T-helper 9 cell (primary cell): Measurements from ENCODE around the gene MRGPRE.

Source experiments
- DNase-seq: peaks from one replicate; pipeline ENCODE4 v3.0.0-alpha.2; 2020

Gene MRGPRE

DNA sequence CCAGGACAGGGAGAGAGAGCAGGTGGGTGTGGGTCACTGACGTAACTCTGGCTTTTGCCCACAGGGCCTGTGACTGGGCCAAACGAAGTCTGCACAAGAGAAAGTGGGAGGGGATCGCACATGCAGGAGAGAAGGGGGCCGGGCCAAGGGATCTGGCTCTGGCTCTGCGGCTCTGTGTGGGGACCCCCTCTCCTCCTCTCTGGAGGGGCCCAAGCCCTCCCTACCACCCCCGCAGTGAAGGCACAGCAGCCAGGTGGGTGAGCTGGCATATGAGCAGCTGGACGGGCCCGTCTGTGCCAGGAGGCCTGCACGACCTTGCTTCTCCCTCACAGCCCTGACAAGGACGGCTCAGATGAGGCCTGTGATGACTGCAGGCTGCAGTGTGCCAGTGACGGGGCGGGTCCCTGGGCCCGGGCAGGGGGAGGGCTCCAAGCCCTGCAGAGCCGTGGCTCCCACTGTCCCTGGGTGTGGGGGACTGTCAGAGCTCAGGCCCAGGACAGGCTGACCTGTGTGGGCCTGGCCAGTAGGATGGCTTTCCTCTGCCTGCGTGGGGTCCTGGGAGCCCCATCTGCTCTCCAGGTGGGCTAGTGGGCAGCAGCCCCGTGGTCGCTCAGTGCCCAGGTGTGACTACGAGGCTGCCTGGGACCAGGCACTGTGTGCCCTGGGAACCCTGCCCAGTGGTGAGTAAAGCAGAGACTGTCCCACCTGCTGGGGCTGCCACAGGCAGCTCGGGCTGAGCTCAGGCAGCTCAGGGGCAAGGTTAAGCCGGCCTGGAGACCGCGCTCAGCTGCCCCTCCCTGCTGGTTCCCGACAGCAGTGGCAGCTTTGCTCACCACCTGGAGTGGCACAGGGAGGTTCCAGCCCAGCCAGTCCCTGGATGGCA is 35.8 kb downstream of the MRGPRE start:
- DNase-seq = no peak

DNA sequence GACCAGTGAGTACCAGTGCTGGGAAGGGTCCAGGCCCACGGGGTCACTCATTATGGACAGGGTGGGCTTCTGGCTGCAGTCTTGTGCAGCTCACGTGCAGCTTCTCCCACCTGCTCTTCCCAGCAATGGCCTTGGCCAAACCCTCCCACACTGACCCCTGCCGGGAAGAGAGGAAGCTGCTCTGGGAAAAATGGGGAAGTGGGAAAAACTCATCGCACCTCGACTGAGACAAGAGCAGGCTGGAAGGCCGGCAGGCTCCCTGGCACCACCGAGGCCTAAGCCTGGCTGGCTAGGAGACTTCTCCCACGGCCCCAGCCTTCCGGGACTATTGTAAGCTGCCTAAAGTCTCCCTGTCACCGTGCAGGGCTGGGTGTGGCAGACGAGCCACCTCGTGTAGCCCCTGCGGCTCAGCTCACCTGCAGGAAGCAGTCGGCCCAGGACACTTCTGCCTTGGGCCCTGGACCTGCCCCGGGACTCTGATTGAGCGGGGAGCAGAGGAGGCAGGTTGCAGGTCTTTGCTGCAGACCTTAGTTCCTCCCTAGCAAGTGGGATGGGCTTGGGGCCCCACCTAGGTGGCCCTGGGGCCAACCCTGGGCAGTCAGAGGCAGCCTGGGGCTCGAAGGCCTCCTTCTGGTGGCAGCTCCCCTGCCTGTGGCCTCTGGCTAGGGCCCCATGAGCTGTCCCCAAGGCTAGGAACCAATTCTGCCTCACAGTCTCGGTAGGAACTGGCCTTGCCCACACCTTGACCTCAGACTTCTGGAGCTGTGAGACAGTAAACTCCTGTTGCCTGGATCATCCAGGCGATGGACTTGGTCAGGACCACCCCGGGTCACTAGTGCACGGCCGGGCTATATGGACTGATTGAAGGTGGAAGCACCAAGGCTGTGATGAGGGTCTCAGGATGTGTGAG is 36.7 kb downstream of the MRGPRE start:
- no peak for DNase-seq

GRCh38 chr11:3194016-3194816 is 38.0 kb downstream of the MRGPRE start:
- DNase-seq = no peak

DNA sequence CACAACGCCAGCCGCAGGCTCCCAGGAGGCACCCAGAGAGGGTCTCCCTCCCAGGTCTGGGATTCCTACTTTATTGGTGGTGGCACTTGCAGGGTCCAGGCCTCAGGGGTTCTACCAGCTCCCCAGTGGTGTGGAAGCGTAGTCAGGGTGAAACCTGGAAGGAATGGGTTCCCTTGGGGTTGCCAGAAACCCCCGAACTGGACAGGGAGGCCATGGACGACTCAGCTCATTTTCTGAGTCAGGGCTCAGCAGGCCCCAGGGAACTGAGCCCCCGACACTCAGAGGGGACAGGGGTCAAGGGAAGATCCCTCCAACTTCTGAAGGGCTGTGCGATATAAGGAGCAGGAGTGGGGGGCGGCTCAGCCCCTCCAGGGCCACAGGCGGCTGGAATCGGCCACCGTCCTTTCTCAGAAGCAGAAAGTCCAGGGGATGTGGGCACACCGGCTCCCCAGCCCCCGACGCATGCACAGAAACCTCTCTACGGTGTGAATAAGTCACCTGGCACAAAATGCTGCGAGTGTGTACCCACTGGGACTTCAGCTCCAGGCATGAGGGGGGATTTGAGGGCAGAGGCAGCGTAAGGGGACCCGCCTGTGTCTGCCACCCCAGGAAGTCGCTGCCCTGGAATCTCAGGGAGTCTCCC is 38.7 kb downstream of the MRGPRE start:
- DNase-seq = no peak

GRCh38 chr11:3192511-3193372 is 39.5 kb downstream of the MRGPRE start:
- DNase-seq = no peak

DNA sequence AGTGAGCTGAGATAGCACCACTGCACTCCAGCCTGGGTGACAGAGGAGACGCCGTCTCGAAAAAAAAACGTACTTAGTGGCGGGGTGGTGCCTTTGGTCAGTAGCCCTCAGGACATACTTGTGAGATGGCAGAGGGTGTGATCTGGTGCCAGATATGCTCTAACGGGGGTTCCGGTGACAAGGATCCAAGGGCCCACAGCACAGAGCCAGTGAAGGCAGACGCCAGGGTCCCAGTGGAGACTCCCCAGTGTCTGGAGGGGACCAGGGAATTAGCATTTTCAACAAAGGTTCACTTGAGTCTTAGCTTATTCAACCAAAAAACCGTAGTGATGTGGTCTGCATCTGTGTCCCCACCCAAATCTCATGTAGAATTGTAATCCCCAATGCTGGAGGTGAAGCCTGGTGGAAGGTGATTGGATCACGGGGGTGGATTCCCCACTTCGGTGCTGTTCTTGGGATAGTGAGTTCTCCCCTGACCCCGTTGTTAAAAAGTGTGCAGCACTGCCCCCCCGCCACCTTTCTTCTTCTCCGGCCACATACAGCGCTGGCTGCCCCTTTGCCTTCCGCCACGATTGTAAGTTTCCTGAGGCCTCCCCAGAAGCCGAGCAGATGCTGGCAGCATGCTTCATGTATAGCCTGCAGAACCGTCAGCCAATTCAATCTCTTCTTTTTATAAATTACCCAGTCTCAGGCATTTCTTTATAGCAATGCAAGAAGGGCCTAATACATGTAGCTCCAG is 40.5 kb downstream of the MRGPRE start:
- DNase-seq = no peak

- DNase-seq = no peak
These were observed 41.6 kb downstream of the MRGPRE start for GRCh38 chr11:3190600-3190999.

- DNase-seq = no peak
These were observed 42.2 kb downstream of the MRGPRE start for GRCh38 chr11:3189886-3190583.

DNA sequence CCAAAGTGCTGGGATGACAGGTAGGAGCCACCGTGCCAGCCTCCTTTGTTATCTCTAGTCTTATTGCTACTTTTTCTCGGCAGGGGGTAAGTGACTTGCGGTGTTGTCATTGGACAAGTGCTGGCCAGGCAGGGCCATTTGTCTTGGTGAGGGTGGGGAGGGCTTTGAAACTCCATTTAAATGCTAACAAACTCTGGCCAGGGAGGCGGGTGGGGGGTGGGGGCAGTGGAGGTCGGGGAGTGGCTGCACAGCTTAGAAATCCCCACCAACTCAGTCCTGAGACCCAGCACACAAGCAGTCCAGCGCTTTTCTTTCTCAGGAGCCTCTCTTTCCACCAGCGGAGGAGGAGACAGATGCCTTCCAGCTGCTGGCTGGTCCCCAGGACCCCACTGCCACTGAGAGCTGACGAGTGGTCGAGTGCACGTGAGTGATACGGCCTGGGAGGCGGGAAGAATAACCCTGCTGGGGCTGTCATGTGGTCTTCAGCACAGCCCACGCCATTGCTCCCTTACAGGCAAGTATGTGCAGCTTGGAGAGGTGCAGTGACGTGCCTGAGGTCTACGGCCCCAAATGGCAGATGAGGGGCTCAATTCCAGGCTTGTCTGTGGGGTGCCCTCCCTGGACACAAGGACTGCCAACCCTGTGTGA is 42.9 kb downstream of the MRGPRE start:
- no peak for DNase-seq

DNA sequence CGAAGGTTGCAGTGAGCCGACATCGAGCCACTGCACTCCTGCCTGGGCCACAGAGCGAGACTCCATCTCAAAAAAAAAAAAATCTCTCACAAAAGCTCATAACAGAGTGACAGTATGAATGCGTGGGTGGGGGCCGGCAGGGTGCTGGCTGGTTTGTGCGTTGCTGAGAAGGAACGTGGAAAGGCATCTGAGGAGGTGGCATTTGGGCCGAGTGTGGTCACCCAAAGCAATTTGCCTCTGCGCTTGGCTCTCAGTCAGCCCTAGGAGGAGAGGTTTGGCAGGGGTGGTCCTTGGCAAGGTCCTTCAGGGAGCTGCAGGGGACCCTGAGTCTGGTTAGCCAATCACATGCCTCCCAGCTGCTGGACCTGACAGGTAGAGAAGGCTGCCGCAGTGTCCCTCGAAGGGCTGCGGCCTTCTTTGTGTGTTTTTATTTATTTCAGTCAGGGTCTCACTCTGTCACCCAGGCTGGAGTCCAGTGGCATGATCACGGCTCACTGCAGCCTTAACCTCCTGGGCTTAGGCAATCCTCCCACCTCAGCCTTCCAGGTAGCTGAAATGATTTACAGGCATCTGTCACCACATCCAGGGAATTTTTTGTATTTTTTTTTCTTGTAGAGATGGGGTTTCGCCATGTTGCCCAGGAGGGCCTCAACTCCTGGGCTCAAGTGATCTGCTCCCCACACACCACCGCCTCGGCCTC is 43.6 kb downstream of the MRGPRE start:
- DNase-seq = no peak

GRCh38 chr11:3186166-3186953 is 45.9 kb downstream of the MRGPRE start:
- DNase-seq = no peak

DNA sequence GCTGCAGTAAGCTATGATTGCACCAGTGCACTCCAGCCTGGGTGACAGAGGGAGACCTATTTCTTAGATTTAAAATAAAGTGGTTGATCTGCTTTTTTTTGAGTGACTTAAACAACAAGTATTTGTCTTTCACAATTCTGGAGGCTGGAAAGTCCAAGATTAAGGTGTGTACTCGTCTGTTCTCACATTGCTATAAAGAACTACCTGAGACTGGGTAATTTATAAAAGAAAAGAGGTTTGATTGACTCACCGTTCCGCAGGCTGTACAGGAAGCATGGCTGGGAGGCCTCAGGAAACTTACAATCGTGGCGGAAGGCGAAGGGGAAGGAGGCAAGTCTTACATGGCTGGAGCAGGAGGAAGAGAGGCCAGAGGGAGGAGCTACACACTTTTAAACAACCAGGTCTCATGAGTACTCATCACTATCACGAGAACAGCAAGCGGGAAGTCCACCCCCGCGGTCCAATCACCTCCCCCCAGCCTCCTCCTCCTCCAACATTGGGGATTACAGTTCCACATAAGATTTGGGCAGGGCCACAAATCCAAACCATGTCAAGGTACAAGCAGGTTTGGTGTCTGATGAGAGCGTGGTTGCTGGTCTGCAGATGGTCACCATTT is 47.4 kb downstream of the MRGPRE start:
- no peak for DNase-seq

GRCh38 chr11:3183523-3183922 is 48.7 kb downstream of the MRGPRE start:
- DNase-seq = no peak

- DNase-seq = no peak
These were observed 49.8 kb downstream of the MRGPRE start for GRCh38 chr11:3182462-3182852.

GRCh38 chr11:3181725-3182461 is 50.3 kb downstream of the MRGPRE start:
- no peak for DNase-seq

DNA sequence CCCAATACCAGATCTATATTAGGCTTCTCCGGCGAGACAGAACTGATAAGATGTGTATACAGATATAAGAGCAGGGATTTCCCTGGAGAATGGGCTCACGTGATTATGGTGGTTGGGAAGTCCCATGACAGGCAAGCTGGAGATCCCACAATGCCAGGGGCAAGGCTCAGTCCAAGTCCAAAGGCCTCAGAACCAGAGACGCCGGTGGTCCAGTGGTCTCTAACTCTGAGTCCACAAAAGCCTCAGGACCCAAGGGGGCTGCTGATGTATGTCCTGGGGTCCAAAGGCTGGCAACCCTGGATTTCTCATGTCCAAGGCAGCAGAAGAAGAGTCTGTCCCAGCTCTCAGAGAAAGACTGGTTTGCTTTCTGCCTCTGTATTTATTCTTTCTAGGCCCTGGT is 51.3 kb downstream of the MRGPRE start:
- no peak for DNase-seq

- DNase-seq = no peak
These were observed 53.9 kb downstream of the MRGPRE start for GRCh38 chr11:3178349-3178748.
